H1 (cell line): ENCODE measurements around the gene ASB14. TPM values are rescaled to one million over a fixed set of nuclear protein-coding genes. Genes with fewer than 3 reads are reported as not detected.

Experiments used
- CTCF ChIA-PET: fragments of 300-600 bp; sonication (Branson Sonifier 250); formaldehyde crosslinking; loops from one replicate; lab custom pipeline; 2021; ENCODE audit not compliant: partially characterized antibody; lab: Charles Lee
- POLR2A ChIA-PET: fragments of 300-600 bp; sonication (Branson Sonifier 250); formaldehyde crosslinking; loops from one replicate; lab custom pipeline; 2021; ENCODE audit warnings: inconsistent platforms; ENCODE audit not compliant: partially characterized antibody; lab: Charles Lee
- DNase-seq, 2 experiments: peaks; one replicate each; pipeline versions ENCODE4 v3.0.0 to v3.0.0-alpha.2; 2010 to 2022; ENCODE audit warnings: low spot score in 2 of 2, low read depth in 1 of 2, mixed read lengths in 1 of 2
- FAIRE-seq: peaks from 2 replicates; lab custom pipeline; 2011; peaks lifted over from hg19 to GRCh38; lab: Jason Lieb, UNC
- H2AFZ ChIP-seq: 2 replicates; pipeline ENCODE4 v1.8.1; 2012; ENCODE audit warnings: low read length, inconsistent platforms
- H2AK5ac ChIP-seq: 2 replicates; pipeline ENCODE4 v1.6.1; 2013; ENCODE audit warnings: low read depth, low read length
- H2BK120ac ChIP-seq: replicated peaks from 2 replicates; pipeline ENCODE3; 2013; ENCODE audit warnings: low read depth, low read length, inconsistent platforms
- H2BK12ac ChIP-seq: 2 replicates; pipeline ENCODE4 v1.6.1; 2013; ENCODE audit warnings: low read depth, low read length
- H2BK15ac ChIP-seq: 2 replicates; pipeline ENCODE4 v1.6.1; 2013; ENCODE audit warnings: low read length
- H2BK20ac ChIP-seq: 2 replicates; pipeline ENCODE4 v1.6.1; 2013; ENCODE audit warnings: low read length
- H2BK5ac ChIP-seq: 2 replicates; pipeline ENCODE4 v1.6.1; 2013; ENCODE audit warnings: low read depth, low read length
- H3K14ac ChIP-seq: 2 replicates; pipeline ENCODE4 v1.6.1; 2013; ENCODE audit warnings: inconsistent platforms; ENCODE audit not compliant: insufficient read length
- H3K18ac ChIP-seq: 2 replicates; pipeline ENCODE4 v1.6.1; 2013; ENCODE audit warnings: low read length; ENCODE audit errors: extremely low read depth
- H3K23ac ChIP-seq: 2 replicates; pipeline ENCODE4 v1.6.1; 2013; ENCODE audit warnings: inconsistent platforms; ENCODE audit not compliant: insufficient read length
- H3K23me2 ChIP-seq: 2 replicates; pipeline ENCODE4 v1.6.1; 2013; ENCODE audit warnings: low read depth, low read length
- H3K27ac ChIP-seq: 2 replicates; pipeline ENCODE4 v1.6.1; 2011; ENCODE audit warnings: low read depth, low read length, inconsistent platforms
- H3K27me3 ChIP-seq, 4 experiments: replicated peaks in 1 of 4; 1 replicate in 1 of 4; 2 replicates in 3 of 4; pipeline versions ENCODE4 v1.6.1 to v1.8.1; 2011 to 2013; ENCODE audit warnings: low read length in 3 of 4, mild to moderate bottlenecking in 3 of 4, inconsistent platforms in 2 of 4, mixed read lengths in 2 of 4, moderate library complexity in 1 of 4; ENCODE audit not compliant: control insufficient read depth in 3 of 4, insufficient read depth in 3 of 4; ENCODE audit errors: extremely low read depth in 1 of 4
- H3K36me3 ChIP-seq, 4 experiments: 2 replicates each; pipeline versions ENCODE4 v1.6.1 to v1.8.1; 2011 to 2013; ENCODE audit warnings: mild to moderate bottlenecking in 4 of 4, low read length in 3 of 4, moderate library complexity in 2 of 4, control low read depth in 1 of 4, inconsistent platforms in 1 of 4; ENCODE audit not compliant: insufficient read depth in 4 of 4, control insufficient read depth in 2 of 4
- H3K4ac ChIP-seq: replicated peaks from 2 replicates; pipeline ENCODE3; 2013; ENCODE audit warnings: low read length, low read depth, mixed read lengths, inconsistent platforms; ENCODE audit not compliant: insufficient read length
- H3K4me1 ChIP-seq, 4 experiments: replicated peaks in 1 of 4; 1 replicate in 1 of 4; 2 replicates in 3 of 4; pipeline versions ENCODE4 v1.6.1 to v1.8.1; 2011 to 2013; ENCODE audit warnings: low read length in 3 of 4, inconsistent platforms in 2 of 4, mixed read lengths in 1 of 4; ENCODE audit not compliant: insufficient read depth in 4 of 4, control insufficient read depth in 3 of 4
- H3K4me2 ChIP-seq, 2 experiments: 2 replicates each; pipeline versions ENCODE4 v1.6.1 to v1.8.1; 2011 to 2013; ENCODE audit warnings: low read depth in 2 of 2, low read length in 2 of 2, control low read depth in 1 of 2, inconsistent platforms in 1 of 2, mild to moderate bottlenecking in 1 of 2; ENCODE audit not compliant: insufficient read depth in 1 of 2
- H3K4me3 ChIP-seq, 4 experiments: fragments of 200-600, 300-600 bp in 1 of 4; sonication (generic), shearing (Covaris generic), sonication (Bioruptor Twin) in 1 of 4; 2 replicates each; pipeline versions ENCODE4 v1.5.1 to v1.8.1; 2011 to 2016; ENCODE audit warnings: low read length in 4 of 4, low read depth in 3 of 4, control low read depth in 2 of 4, inconsistent platforms in 2 of 4, mild to moderate bottlenecking in 2 of 4, mixed read lengths in 1 of 4, moderate library complexity in 1 of 4; ENCODE audit not compliant: insufficient read depth in 2 of 4; ENCODE audit errors: extremely low read depth in 1 of 4
- H3K56ac ChIP-seq: replicated peaks from 2 replicates; pipeline ENCODE3; 2013; ENCODE audit warnings: low read depth, mild to moderate bottlenecking, mixed read lengths, low read length, inconsistent platforms; ENCODE audit not compliant: insufficient read length
- H3K79me1 ChIP-seq: 2 replicates; pipeline ENCODE4 v1.6.1; 2013; ENCODE audit warnings: low read depth, low read length, control low read depth
- H3K79me2 ChIP-seq, 2 experiments: 2 replicates each; pipeline versions ENCODE4 v1.6.1 to v1.8.1; 2012 to 2013; ENCODE audit warnings: low read length in 2 of 2, mild to moderate bottlenecking in 2 of 2, inconsistent platforms in 1 of 2; ENCODE audit not compliant: insufficient read depth in 2 of 2, control insufficient read depth in 1 of 2
- H3K9ac ChIP-seq, 4 experiments: replicated peaks in 1 of 4; 1 replicate in 1 of 4; 2 replicates in 3 of 4; pipeline versions ENCODE4 v1.6.1 to v1.8.1; 2011 to 2013; ENCODE audit warnings: low read depth in 3 of 4, low read length in 3 of 4, control low read depth in 2 of 4, mild to moderate bottlenecking in 2 of 4, moderate library complexity in 2 of 4, inconsistent platforms in 1 of 4; ENCODE audit errors: extremely low read depth in 1 of 4
- H3K9me3 ChIP-seq, 2 experiments: 2 replicates each; pipeline versions ENCODE4 v1.6.1 to v1.8.1; 2012 to 2013; ENCODE audit warnings: mild to moderate bottlenecking in 2 of 2, moderate library complexity in 2 of 2, control low read depth in 1 of 2, inconsistent platforms in 1 of 2, low read depth in 1 of 2, low read length in 1 of 2, mixed read lengths in 1 of 2; ENCODE audit not compliant: insufficient read depth in 2 of 2
- H4K20me1 ChIP-seq, 2 experiments: replicated peaks in 1 of 2; 2 replicates each; pipeline versions ENCODE3 to v1.8.1; 2011 to 2013; ENCODE audit warnings: inconsistent platforms in 2 of 2, low read length in 2 of 2, mild to moderate bottlenecking in 1 of 2; ENCODE audit not compliant: insufficient read depth in 2 of 2, control insufficient read depth in 1 of 2
- H4K5ac ChIP-seq: 2 replicates; pipeline ENCODE4 v1.6.1; 2013; ENCODE audit warnings: low read length, low read depth, mixed read lengths, inconsistent platforms; ENCODE audit not compliant: insufficient read length
- H4K8ac ChIP-seq: 2 replicates; pipeline ENCODE4 v1.8.0; 2013; ENCODE audit warnings: mild to moderate bottlenecking, moderate library complexity, low read length, inconsistent platforms; ENCODE audit not compliant: insufficient read depth; ENCODE audit errors: extremely low read depth
- H4K91ac ChIP-seq: replicated peaks from 2 replicates; pipeline ENCODE3; 2013; ENCODE audit warnings: low read length, mixed read lengths, inconsistent platforms; ENCODE audit not compliant: insufficient read length
- BACH1 ChIP-seq: IDR thresholded peaks from 2 replicates; pipeline ENCODE4 v1.6.1; 2012; ENCODE audit warnings: low read length, improper control_type of control experiment
- CBX5 ChIP-seq: fragments of 300-800, 300-1000 bp; sonication (generic); IDR thresholded peaks from 2 replicates; pipeline ENCODE4 v1.7.1; 2016; ENCODE audit warnings: antibody characterized with exemption, low read length, low read depth
- CEBPB ChIP-seq: IDR thresholded peaks from 2 replicates; pipeline ENCODE4 v1.6.1; 2012; ENCODE audit warnings: low read depth, low read length
- EZH2 ChIP-seq: fragments of 200-600 bp; sonication (generic); IDR thresholded peaks from 2 replicates; pipeline ENCODE4 v1.7.1; 2012; ENCODE audit warnings: low read depth, mild to moderate bottlenecking, moderate library complexity, low read length, inconsistent platforms; ENCODE audit not compliant: severe bottlenecking
- KDM1A ChIP-seq: fragments of 200-600, 300-600 bp; sonication (generic); IDR thresholded peaks from 2 replicates; pipeline ENCODE4 v1.7.1; 2016; ENCODE audit warnings: mild to moderate bottlenecking, low read length, borderline replicate concordance
- NANOG ChIP-seq: IDR thresholded peaks from 2 replicates; pipeline ENCODE4 v1.6.1; 2011; ENCODE audit warnings: low read length, low read depth, mild to moderate bottlenecking, inconsistent platforms; ENCODE audit not compliant: insufficient read depth, poor library complexity, severe bottlenecking
- NRF1 ChIP-seq: IDR thresholded peaks from 2 replicates; pipeline ENCODE4 v1.6.1; 2011; ENCODE audit warnings: mild to moderate bottlenecking, low read depth, low read length, improper control_type of control experiment
- PHF8 ChIP-seq: fragments of 200-600 bp; sonication (generic); conservative IDR thresholded peaks from 2 replicates; pipeline ENCODE4 v1.7.1; 2012; ENCODE audit warnings: low read depth, mild to moderate bottlenecking, inconsistent platforms, low read length, moderate library complexity
- RBBP5 ChIP-seq: IDR thresholded peaks from 2 replicates; pipeline ENCODE4 v1.7.1; 2012; ENCODE audit warnings: low read depth, mild to moderate bottlenecking, inconsistent platforms, low read length, moderate library complexity, borderline replicate concordance
- RFX5 ChIP-seq: IDR thresholded peaks from 2 replicates; pipeline ENCODE4 v1.6.1; 2011; ENCODE audit warnings: low read depth, low read length, improper control_type of control experiment, borderline replicate concordance
- SIRT6 ChIP-seq: IDR thresholded peaks from one replicate; pipeline ENCODE4 v1.7.1; 2012; ENCODE audit warnings: low read length, inconsistent platforms
- SUZ12 ChIP-seq: fragments of 200-600 bp; sonication (generic); IDR thresholded peaks from 2 replicates; pipeline ENCODE4 v1.6.1; 2012; ENCODE audit warnings: mild to moderate bottlenecking, inconsistent platforms, low read length, moderate library complexity, mixed read lengths
- TAF1 ChIP-seq: IDR thresholded peaks from 2 replicates; pipeline ENCODE4 v1.6.1; 2011; ENCODE audit warnings: mild to moderate bottlenecking, low read depth, low read length
- TAF7 ChIP-seq: optimal IDR thresholded peaks from 2 replicates; pipeline ENCODE3; 2011; ENCODE audit warnings: low read depth, mild to moderate bottlenecking, inconsistent platforms, low read length, moderate library complexity, borderline replicate concordance
- TBP ChIP-seq: IDR thresholded peaks from 2 replicates; pipeline ENCODE4 v1.6.1; 2011; ENCODE audit warnings: low read depth, low read length, improper control_type of control experiment
- WGBS, 2 experiments: shearing (Covaris generic) in 1 of 2; methylation state at CpG; one replicate each; pipeline versions ENCODE4 v1.1.6 to v1.1.7; 2013 to 2015; ENCODE audit warnings: low lambda C conversion rate in 2 of 2, mixed read lengths in 2 of 2, inconsistent platforms in 1 of 2, low coverage in 1 of 2, missing lambda C conversion rate in 1 of 2; ENCODE audit not compliant: insufficient replicate concordance in 2 of 2, insufficient coverage in 1 of 2, insufficient read length in 1 of 2; ENCODE audit errors: extremely low coverage in 1 of 2, missing lambda C conversion rate in 1 of 2; 5-methylcytosine and 5-hydroxymethylcytosine counted together
- polyA plus RNA-seq, 7 experiments: library from polyadenylated mRNA; depleted of rRNA in 3 of 7; stranded (reverse) in 5 of 7; unstranded in 2 of 7; fragments of >200 nt in 5 of 7; fragments of 200-250 nt in 2 of 7; gene quantifications; 1 replicate in 5 of 7; 2 replicates in 1 of 7; 4 replicates in 1 of 7; pipeline versions ENCODE4 v1.2.1 to v1.2.3, GENCODE V29; 2011 to 2013; ENCODE audit warnings: missing spikeins in 2 of 7, mixed read lengths in 2 of 7
- total RNA-seq: library from RNA; stranded (reverse); fragmentation: NEBNext Ultra II Directional; extraction: Animal tissue kit (Norgen Biotek cat#: 25700); gene quantifications from 2 replicates; pipeline ENCODE4 v1.2.1, GENCODE V29; 2021

Gene ASB14
- total and polyA plus RNA-seq, 2 of the 8 experiments (the other 6 are each of a cell fraction or from before 2014, with no cell fraction given) = not detected

DNA sequence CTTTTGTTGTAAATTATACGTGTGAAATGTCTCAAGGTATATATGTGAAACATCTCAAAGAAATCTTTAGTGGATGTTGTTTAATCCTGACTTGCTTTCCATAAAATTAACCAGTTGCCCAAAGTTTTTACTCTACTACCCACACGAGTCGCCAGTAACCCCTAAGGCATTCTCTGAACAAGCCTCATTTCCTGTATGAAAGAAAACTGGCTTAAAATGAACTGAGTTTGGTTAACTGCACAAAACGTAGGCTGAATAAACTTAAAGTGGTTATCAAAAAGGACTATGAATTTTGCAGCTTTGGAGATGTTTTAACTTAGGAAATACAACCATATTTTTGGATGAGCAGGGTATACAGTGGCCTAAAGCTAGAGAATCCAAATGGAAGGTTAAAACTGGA lies 67.6 kb downstream of the ASB14 start:
- no peak overlapping the region for H2AFZ ChIP-seq
- H4K20me1 ChIP-seq = peaks cover 2 to 3% of the 10 kb centered on the region in 2 experiments
- H4K91ac ChIP-seq = no peak overlapping the region
- no peaks in the 10 kb centered on the region for H3K36me3 ChIP-seq
- no peak overlapping the region for H3K23ac ChIP-seq
- ChIA-PET POLR2A (interaction anchor here (0.6 kb wide), 1 partner anchor 947 kb away, joined by 3 read pairs; no protein-coding TSS in a partner anchor), CTCF (interaction anchor here (1.3 to 5.2 kb wide), 4 partner anchors 45 to 125 kb away, joined by 3 to 61 read pairs (median 6); no protein-coding TSS in a partner anchor)
- H2BK5ac ChIP-seq = no peak overlapping the region
- WGBS, 2 experiments = 89% methylated on average over 4 of the region's 4 CpGs; no CpG with 5 or more reads in 1 of the 2 experiments
- H3K4ac ChIP-seq = no peak overlapping the region
- H2AK5ac ChIP-seq = no peak overlapping the region
- no peak overlapping the region for H4K8ac ChIP-seq
- H3K18ac ChIP-seq = no peak overlapping the region
- no peak for DNase-seq
- no peak for FAIRE-seq
- H2BK120ac ChIP-seq = no peak overlapping the region
- H3K27ac ChIP-seq = no peak overlapping the region
- no peak overlapping the region for H3K56ac ChIP-seq
- peaks cover 0 to 2% (median 0%) of the 10 kb centered on the region in 4 experiments; a peak in 1 of 7 replicates for H3K27me3 ChIP-seq
- H3K4me3 ChIP-seq = no peak overlapping the region
- H3K79me2 ChIP-seq = peaks cover 0 to 12% of the 10 kb centered on the region in 2 experiments; a peak in 1 of 4 replicates
- no peak overlapping the region for H2BK20ac ChIP-seq
- no peak overlapping the region for H2BK12ac ChIP-seq
- no peak overlapping the region for H3K9ac ChIP-seq
- H3K4me1 ChIP-seq = peaks cover 0 to 3% (median 1%) of the 10 kb centered on the region in 4 experiments; a peak in 2 of 7 replicates
- no peaks in the 10 kb centered on the region for H3K9me3 ChIP-seq
- H4K5ac ChIP-seq = no peak overlapping the region
- no peak overlapping the region for H3K14ac ChIP-seq
- peaks cover 5% of the 10 kb centered on the region; the same call in 1 of the 2 replicates for H3K23me2 ChIP-seq
- no peak overlapping the region for H3K4me2 ChIP-seq
- no peak overlapping the region for H2BK15ac ChIP-seq
- H3K79me1 ChIP-seq = no peaks in the 10 kb centered on the region
- TF ChIP-seq SUZ12 = no peak
- TF ChIP-seq NRF1 = no peak
- TF ChIP-seq BACH1 = no peak
- TF ChIP-seq TAF7 = no peak
- TF ChIP-seq CBX5 = no peak
- no peak for TF ChIP-seq TAF1
- TF ChIP-seq SIRT6 = no peak
- TF ChIP-seq KDM1A = no peak
- no peak for TF ChIP-seq TBP
- TF ChIP-seq EZH2 = no peak
- TF ChIP-seq RFX5 = no peak
- TF ChIP-seq CEBPB = no peak
- TF ChIP-seq RBBP5 = no peak
- no peak for TF ChIP-seq PHF8
- TF ChIP-seq NANOG = no peak
